ENCODE results near the gene CASZ1. TPM values are rescaled to one million over a fixed set of nuclear protein-coding genes. Genes with fewer than 3 reads are reported as not detected.

Gene CASZ1
- total RNA-seq, 1 experiment from 2014 or later, result 11.1 TPM

- ChIA-PET POLR2A (no interaction called here), CTCF (no interaction called here)
- no peak overlapping the region for H3K27ac Mint-ChIP-seq (ENCODE audit: low read depth, unreplicated experiment)
- no peaks in the 10 kb centered on the region for H3K27me3 Mint-ChIP-seq (ENCODE audit: insufficient read depth, unreplicated experiment)
- DNase-seq (ENCODE audit: unreplicated experiment), result no peak
- no TSS peak for BruUV-seq (replicated peaks)
- intact Hi-C loops (cut with micrococcal nuclease), result no loop called here
- no peak overlapping the region for H3K4me3 Mint-ChIP-seq (ENCODE audit: unreplicated experiment)
- peaks cover 13% of the 10 kb centered on the region for H3K36me3 Mint-ChIP-seq (ENCODE audit: insufficient read depth, unreplicated experiment)
- TF ChIP-seq CTCF (IDR thresholded peaks at IDR 0.05; ENCODE audit: unreplicated experiment), result no peak
- H3K9me3 Mint-ChIP-seq (ENCODE audit: unreplicated experiment), result no peaks in the 10 kb centered on the region
- peaks cover 5% of the 10 kb centered on the region for H3K4me1 Mint-ChIP-seq (ENCODE audit: insufficient read depth, unreplicated experiment)
Measured at GRCh38 chr1:10756842-10757241, 39.6 kb downstream of the CASZ1 start.

GRCh38 chr1:10755970-10756521, 40.4 kb downstream of the CASZ1 start:
- Mint-ChIP-seq H3K9me3 (ENCODE audit: unreplicated experiment) (no peaks in the 10 kb centered on the region), H3K36me3 (ENCODE audit: insufficient read depth, unreplicated experiment) (peaks cover 13% of the 10 kb centered on the region), H3K27ac (ENCODE audit: low read depth, unreplicated experiment) (no peak overlapping the region), H3K27me3 (ENCODE audit: insufficient read depth, unreplicated experiment) (no peaks in the 10 kb centered on the region), H3K4me3 (ENCODE audit: unreplicated experiment) (no peak overlapping the region), H3K4me1 (ENCODE audit: insufficient read depth, unreplicated experiment) (peaks cover 5% of the 10 kb centered on the region)
- intact Hi-C loops (cut with micrococcal nuclease), result no loop called here
- ChIA-PET POLR2A (interaction anchor here (0.6 kb wide), 1 partner anchor 207 kb away, joined by 3 read pairs; no protein-coding TSS in a partner anchor), CTCF (no interaction called here)
- no peak for TF ChIP-seq CTCF (IDR thresholded peaks at IDR 0.05; ENCODE audit: unreplicated experiment)
- DNase-seq (ENCODE audit: unreplicated experiment), result peak; percentile 52
- BruUV-seq (replicated peaks), result no TSS peak

GRCh38 chr1:10754568-10755329, 41.7 kb downstream of the CASZ1 start:
- no peaks in the 10 kb centered on the region for H3K27me3 Mint-ChIP-seq (ENCODE audit: insufficient read depth, unreplicated experiment)
- H3K4me3 Mint-ChIP-seq (ENCODE audit: unreplicated experiment), result no peak overlapping the region
- intact Hi-C loops (cut with micrococcal nuclease), result no loop called here
- TF ChIP-seq CTCF (IDR thresholded peaks at IDR 0.05; ENCODE audit: unreplicated experiment), result no peak
- ChIA-PET POLR2A (interaction anchor here (0.5 kb wide), 1 partner anchor 37 kb away, joined by 3 read pairs; no protein-coding TSS in a partner anchor), CTCF (interaction anchor here (0.5 to 0.6 kb wide), 3 partner anchors 81 to 326 kb away, joined by 3 to 4 read pairs (median 3); no protein-coding TSS in a partner anchor)
- H3K4me1 Mint-ChIP-seq (ENCODE audit: insufficient read depth, unreplicated experiment), result peaks cover 5% of the 10 kb centered on the region
- BruUV-seq (replicated peaks), result no TSS peak
- no peak for DNase-seq (ENCODE audit: unreplicated experiment)
- peaks cover 13% of the 10 kb centered on the region for H3K36me3 Mint-ChIP-seq (ENCODE audit: insufficient read depth, unreplicated experiment)
- no peak overlapping the region for H3K27ac Mint-ChIP-seq (ENCODE audit: low read depth, unreplicated experiment)
- H3K9me3 Mint-ChIP-seq (ENCODE audit: unreplicated experiment), result no peaks in the 10 kb centered on the region

GRCh38 chr1:10753299-10753698, 43.1 kb downstream of the CASZ1 start:
- H3K4me1 Mint-ChIP-seq (ENCODE audit: insufficient read depth, unreplicated experiment), result peaks cover 5% of the 10 kb centered on the region
- TF ChIP-seq CTCF (IDR thresholded peaks at IDR 0.05; ENCODE audit: unreplicated experiment), result no peak
- H3K27me3 Mint-ChIP-seq (ENCODE audit: insufficient read depth, unreplicated experiment), result no peaks in the 10 kb centered on the region
- H3K36me3 Mint-ChIP-seq (ENCODE audit: insufficient read depth, unreplicated experiment), result peaks cover 7% of the 10 kb centered on the region
- H3K4me3 Mint-ChIP-seq (ENCODE audit: unreplicated experiment), result no peak overlapping the region
- no TSS peak for BruUV-seq (replicated peaks)
- DNase-seq (ENCODE audit: unreplicated experiment), result no peak
- ChIA-PET CTCF (no interaction called here), POLR2A (no interaction called here)
- no peaks in the 10 kb centered on the region for H3K9me3 Mint-ChIP-seq (ENCODE audit: unreplicated experiment)
- H3K27ac Mint-ChIP-seq (ENCODE audit: low read depth, unreplicated experiment), result no peak overlapping the region
- intact Hi-C loops (cut with micrococcal nuclease), result no loop called here

Data from MCF 10A (cell line).